Common myeloid progenitor, CD34-positive (primary cell): Measurements from ENCODE around the gene TMEM208.

Experiments used
- CTCF ChIA-PET: fragments of 350-600 bp; sonication (Branson Sonifier 250); formaldehyde crosslinking; loops from one replicate; lab custom pipeline; 2021; ENCODE audit warnings: antibody characterized with exemption; lab: Charles Lee
- POLR2A ChIA-PET: fragments of 350-600 bp; sonication (Branson Sonifier 250); formaldehyde crosslinking; loops from one replicate; lab custom pipeline; 2021; ENCODE audit warnings: antibody characterized with exemption; lab: Charles Lee
- DNase-seq, 3 donors: peaks; one replicate each; pipeline versions ENCODE4 v3.0.0 to v3.0.0-alpha.2; 2013
- H3K27ac ChIP-seq, 2 experiments: 1 replicate in 1 of 2; 2 replicates in 1 of 2; pipeline ENCODE4 v1.7.0; 2013; ENCODE audit warnings: inconsistent platforms in 2 of 2, low read length in 2 of 2, mild to moderate bottlenecking in 2 of 2, low read depth in 1 of 2, moderate library complexity in 1 of 2; ENCODE audit not compliant: severe bottlenecking in 2 of 2, insufficient read depth in 1 of 2, poor library complexity in 1 of 2
- H3K27me3 ChIP-seq, 5 experiments: replicated peaks in 2 of 5; 1 replicate in 3 of 5; 2 replicates in 2 of 5; pipeline versions ENCODE4 v1.6.1 to v1.7.0; 2013; ENCODE audit warnings: low read length in 4 of 5, mild to moderate bottlenecking in 2 of 5, moderate library complexity in 2 of 5, inconsistent platforms in 1 of 5; ENCODE audit not compliant: insufficient read depth in 5 of 5, control insufficient read depth in 4 of 5
- H3K36me3 ChIP-seq, 4 experiments: 1 replicate in 2 of 4; 2 replicates in 2 of 4; pipeline versions ENCODE4 v1.6.1 to v1.7.0; 2013; ENCODE audit warnings: low read length in 3 of 4, control low read depth in 1 of 4, mild to moderate bottlenecking in 1 of 4; ENCODE audit not compliant: control insufficient read depth in 4 of 4, insufficient read depth in 4 of 4
- H3K4me1 ChIP-seq, 4 experiments: 1 replicate in 3 of 4; 2 replicates in 1 of 4; pipeline versions ENCODE4 v1.6.1 to v1.7.1; 2013; ENCODE audit warnings: low read length in 3 of 4, mild to moderate bottlenecking in 3 of 4, control low read depth in 1 of 4, inconsistent platforms in 1 of 4, moderate library complexity in 1 of 4; ENCODE audit not compliant: control insufficient read depth in 4 of 4, insufficient read depth in 4 of 4; ENCODE audit errors: control extremely low read depth in 1 of 4
- H3K4me3 ChIP-seq, 7 experiments: 1 replicate in 4 of 7; 2 replicates in 3 of 7; pipeline versions ENCODE4 v1.5.1 to v1.7.0; 2013; ENCODE audit warnings: mild to moderate bottlenecking in 7 of 7, low read length in 6 of 7, moderate library complexity in 6 of 7, inconsistent platforms in 2 of 7, low read depth in 2 of 7, control low read depth in 1 of 7; ENCODE audit not compliant: insufficient read depth in 4 of 7, control insufficient read depth in 1 of 7; ENCODE audit errors: extremely low read depth in 1 of 7
- H3K9me3 ChIP-seq, 5 experiments: 1 replicate in 4 of 5; 2 replicates in 1 of 5; pipeline versions ENCODE4 v1.6.1 to v1.7.1; 2013; ENCODE audit warnings: low read length in 4 of 5, mild to moderate bottlenecking in 2 of 5, inconsistent platforms in 1 of 5, low read depth in 1 of 5, moderate library complexity in 1 of 5; ENCODE audit not compliant: control insufficient read depth in 4 of 5, insufficient read depth in 2 of 5; ENCODE audit errors: control extremely low read depth in 1 of 5
- WGBS: methylation state at CpG from one replicate; pipeline ENCODE4 v1.1.5; 2013; ENCODE audit not compliant: insufficient coverage; 5-methylcytosine and 5-hydroxymethylcytosine counted together

Gene TMEM208

GRCh38 chr16:67208154-67208896, 18.6 kb upstream of the TMEM208 start:
- 96% methylated on average over 8 of the region's 11 CpGs for WGBS
- ChIA-PET POLR2A (interaction anchor here (0.6 to 0.7 kb wide), 2 partner anchors 22 to 90 kb away, joined by 3 to 4 read pairs; no protein-coding TSS in a partner anchor), CTCF (interaction anchor here (0.9 to 2.4 kb wide), 3 partner anchors 10 to 190 kb away, joined by 3 to 12 read pairs (median 6); partner anchors contain the start of gene ELMO3)
- Histone ChIP-seq H3K4me1 (peaks cover 0 to 6% (median 0%) of the 10 kb centered on the region in 4 experiments), H3K36me3 (peaks cover 0 to 22% (median 16%) of the 10 kb centered on the region in 4 experiments), H3K27me3 (no peaks in the 10 kb centered on the region), H3K4me3 (no peak overlapping the region), H3K9me3 (no peaks in the 10 kb centered on the region), H3K27ac (no peak overlapping the region)
- DNase-seq: no peak

- WGBS: 100% methylated on average over 3 of the region's 8 CpGs
- DNase-seq: no peak
- no peaks in the 10 kb centered on the region for H3K9me3 ChIP-seq
- peaks cover 0 to 6% (median 0%) of the 10 kb centered on the region in 4 experiments for H3K4me1 ChIP-seq
- POLR2A ChIA-PET: no interaction called here
- H3K27me3 ChIP-seq: no peaks in the 10 kb centered on the region
- CTCF ChIA-PET: interaction anchor here (0.9 to 2.4 kb wide), 4 partner anchors 11 to 192 kb away, joined by 3 to 12 read pairs (median 6); partner anchors contain the start of gene ELMO3
- H3K36me3 ChIP-seq: peaks cover 0 to 12% (median 8%) of the 10 kb centered on the region in 4 experiments
- H3K27ac ChIP-seq: no peak overlapping the region
- no peak overlapping the region for H3K4me3 ChIP-seq
These were observed 17.4 kb upstream of the TMEM208 start for GRCh38 chr16:67209565-67209964.

GRCh38 chr16:67210069-67210937, 16.6 kb upstream of the TMEM208 start:
- ChIA-PET CTCF (interaction anchor here (0.6 to 1.5 kb wide), 3 partner anchors 8 to 22 kb away, joined by 3 to 5 read pairs (median 3); no protein-coding TSS in a partner anchor), POLR2A (interaction anchor here (0.6 kb wide), 1 partner anchor 12 kb away, joined by 4 read pairs; no protein-coding TSS in a partner anchor)
- no peak for DNase-seq
- Histone ChIP-seq H3K9me3 (no peaks in the 10 kb centered on the region), H3K27ac (no peak overlapping the region), H3K27me3 (no peaks in the 10 kb centered on the region), H3K4me3 (no peak overlapping the region), H3K4me1 (peaks cover 0 to 6% (median 0%) of the 10 kb centered on the region in 4 experiments), H3K36me3 (peaks cover 0 to 13% (median 11%) of the 10 kb centered on the region in 4 experiments)
- over 99% methylated on average over 21 of the region's 25 CpGs for WGBS

- H3K36me3 ChIP-seq: peaks cover 0 to 13% (median 6%) of the 10 kb centered on the region in 4 experiments
- no peak for DNase-seq
- WGBS: 100% methylated on average over 7 of the region's 7 CpGs
- CTCF ChIA-PET: interaction anchor here (0.7 to 1.6 kb wide), 4 partner anchors 14 to 26 kb away, joined by 3 to 6 read pairs (median 4); partner anchors contain the start of gene E2F4
- H3K9me3 ChIP-seq: no peaks in the 10 kb centered on the region
- H3K27me3 ChIP-seq: no peaks in the 10 kb centered on the region
- POLR2A ChIA-PET: no interaction called here
- H3K4me1 ChIP-seq: peaks cover 0 to 18% (median 11%) of the 10 kb centered on the region in 4 experiments
- no peak overlapping the region for H3K27ac ChIP-seq
- no peak overlapping the region for H3K4me3 ChIP-seq
These were observed 15.3 kb upstream of the TMEM208 start for GRCh38 chr16:67211674-67212073.

- no peaks in the 10 kb centered on the region for H3K27me3 ChIP-seq
- no peak overlapping the region for H3K4me3 ChIP-seq
- no peak overlapping the region for H3K27ac ChIP-seq
- POLR2A ChIA-PET: interaction anchor here (0.9 kb wide), 1 partner anchor 35 kb away, joined by 4 read pairs; the partner anchor contains the start of gene FHOD1
- peaks cover 0 to 29% (median 22%) of the 10 kb centered on the region in 4 experiments for H3K4me1 ChIP-seq
- no peaks in the 10 kb centered on the region for H3K9me3 ChIP-seq
- no peak for DNase-seq
- CTCF ChIA-PET: interaction anchor here (0.6 to 1.6 kb wide), 5 partner anchors 15 to 508 kb away, joined by 3 to 6 read pairs (median 3); no protein-coding TSS in a partner anchor
- H3K36me3 ChIP-seq: peaks cover 0 to 13% (median 3%) of the 10 kb centered on the region in 4 experiments
These were observed 14.2 kb upstream of the TMEM208 start for GRCh38 chr16:67212766-67213165.

- ChIA-PET POLR2A (no interaction called here), CTCF (interaction anchor here (0.6 to 1.6 kb wide), 4 partner anchors 9 to 507 kb away, joined by 3 to 6 read pairs (median 4); no protein-coding TSS in a partner anchor)
- H3K27ac ChIP-seq: no peak overlapping the region
These were observed 13.5 kb upstream of the TMEM208 start for GRCh38 chr16:67213197-67214019.

More at GRCh38 chr16:67213197-67214019, 13.5 kb upstream of the TMEM208 start:
- Histone ChIP-seq H3K27me3 (no peaks in the 10 kb centered on the region), H3K4me1 (peaks cover 0 to 31% (median 24%) of the 10 kb centered on the region in 4 experiments), H3K36me3 (peaks cover 0 to 13% (median 2%) of the 10 kb centered on the region in 4 experiments), H3K4me3 (no peak overlapping the region), H3K9me3 (no peaks in the 10 kb centered on the region)
- 98% methylated on average over 6 of the region's 8 CpGs for WGBS
- no peak for DNase-seq
